ENCODE data around the gene XIRP1.

DNA sequence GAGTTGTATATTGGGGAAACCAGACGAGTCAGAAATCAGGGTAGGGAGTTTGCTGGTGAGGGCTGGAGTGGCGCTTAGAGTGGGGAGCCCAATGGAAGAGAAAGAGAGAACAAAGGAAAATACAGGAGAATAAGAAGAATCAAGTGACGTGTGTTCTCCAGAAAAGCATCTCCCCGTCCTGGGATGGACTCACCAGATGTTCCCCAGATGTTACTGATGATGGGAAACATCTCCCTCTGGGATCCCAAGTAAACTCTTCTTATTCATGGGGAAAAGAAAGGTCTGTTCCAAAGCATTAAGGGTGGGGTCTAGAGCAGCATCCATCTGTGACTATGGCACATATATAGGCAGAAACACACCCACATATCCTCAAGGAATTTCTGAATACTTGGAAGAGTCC is 36.0 kb downstream of the XIRP1 start:
- TF ChIP-seq, protein P1, sequence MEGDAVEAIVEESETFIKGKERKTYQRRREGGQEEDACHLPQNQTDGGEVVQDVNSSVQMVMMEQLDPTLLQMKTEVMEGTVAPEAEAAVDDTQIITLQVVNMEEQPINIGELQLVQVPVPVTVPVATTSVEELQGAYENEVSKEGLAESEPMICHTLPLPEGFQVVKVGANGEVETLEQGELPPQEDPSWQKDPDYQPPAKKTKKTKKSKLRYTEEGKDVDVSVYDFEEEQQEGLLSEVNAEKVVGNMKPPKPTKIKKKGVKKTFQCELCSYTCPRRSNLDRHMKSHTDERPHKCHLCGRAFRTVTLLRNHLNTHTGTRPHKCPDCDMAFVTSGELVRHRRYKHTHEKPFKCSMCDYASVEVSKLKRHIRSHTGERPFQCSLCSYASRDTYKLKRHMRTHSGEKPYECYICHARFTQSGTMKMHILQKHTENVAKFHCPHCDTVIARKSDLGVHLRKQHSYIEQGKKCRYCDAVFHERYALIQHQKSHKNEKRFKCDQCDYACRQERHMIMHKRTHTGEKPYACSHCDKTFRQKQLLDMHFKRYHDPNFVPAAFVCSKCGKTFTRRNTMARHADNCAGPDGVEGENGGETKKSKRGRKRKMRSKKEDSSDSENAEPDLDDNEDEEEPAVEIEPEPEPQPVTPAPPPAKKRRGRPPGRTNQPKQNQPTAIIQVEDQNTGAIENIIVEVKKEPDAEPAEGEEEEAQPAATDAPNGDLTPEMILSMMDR (IDR thresholded peaks at IDR 0.05): no peak
- TF ChIP-seq POLR2A (IDR thresholded peaks at IDR 0.05): no peak

Measured in esophagus squamous epithelium (tissue), 4 donors.